Activated naive CD4-positive, alpha-beta T cell treated with Interleukin-2 at 50 U/mL for 16 hours (primary cell): ENCODE measurements around the gene FCN1.
"Not testable (repeated sequence)": the region's sequence is repeated elsewhere in the genome, so short reads cannot be mapped to it uniquely, and the experiment has no call there.

ENCODE experiments used
- DNase-seq: peaks from one replicate; pipeline ENCODE4 v3.0.0-alpha.2; 2020

FCN1 gene

GRCh38 chr9:134870746-134871662 lies 46.7 kb downstream of the FCN1 start:
- DNase-seq: no peak

DNA sequence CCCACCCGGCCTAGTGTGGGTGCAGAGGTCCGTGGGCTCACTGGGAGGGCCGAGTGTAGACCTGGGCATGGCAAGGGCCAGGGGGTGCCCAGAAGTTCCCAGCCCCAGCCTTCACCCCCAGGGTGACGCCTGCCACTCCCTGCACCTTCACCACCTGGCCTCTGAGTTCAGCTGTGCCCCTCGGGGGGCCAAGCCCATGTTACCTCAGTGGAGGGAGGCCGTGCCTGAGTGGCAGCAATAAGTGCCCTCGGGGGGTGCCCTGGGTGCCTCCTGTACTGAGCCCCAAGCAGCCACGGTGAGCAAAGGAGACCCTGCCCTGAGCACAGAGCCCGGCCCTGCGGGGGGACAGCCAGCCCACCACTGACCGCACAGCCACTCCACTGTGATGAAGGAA lies 47.4 kb downstream of the FCN1 start:
- no peak for DNase-seq

DNA sequence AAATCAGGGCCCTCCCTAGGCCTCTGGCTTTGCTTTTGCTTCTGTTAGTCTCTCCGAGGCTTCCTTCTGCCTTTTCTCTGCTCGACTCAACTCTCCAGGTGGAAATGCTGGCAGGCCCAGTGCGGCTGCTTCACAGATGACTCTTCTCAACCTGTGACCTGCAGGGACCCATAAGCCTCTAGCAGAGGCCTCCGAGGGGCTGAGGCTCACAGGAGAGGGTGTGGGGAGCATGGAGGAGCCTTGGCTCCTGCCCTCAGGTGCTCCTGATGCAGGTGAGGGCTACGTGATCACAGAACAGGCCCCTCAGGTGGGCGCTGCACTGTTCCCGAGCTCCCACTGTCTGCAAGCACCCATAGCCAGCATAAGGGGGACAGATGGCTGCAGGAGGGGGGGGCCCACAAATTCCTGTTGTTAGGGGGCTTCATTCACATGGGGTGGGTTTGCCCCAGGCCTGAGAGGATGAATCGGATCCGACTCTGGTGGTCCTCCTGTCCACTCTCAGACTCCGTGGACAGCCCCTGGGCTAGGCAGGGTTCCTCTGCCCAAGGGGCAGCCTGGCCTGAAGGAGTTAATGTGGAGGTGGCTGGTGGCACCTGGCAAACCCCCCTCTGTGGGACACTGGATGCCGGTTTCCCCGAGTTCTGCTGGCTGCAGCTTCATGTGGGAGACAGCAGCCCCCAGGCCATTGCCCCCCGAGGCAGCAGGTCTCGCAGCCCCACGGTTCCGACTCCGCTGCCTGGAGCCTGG lies 48.0 kb downstream of the FCN1 start:
- no peak for DNase-seq

DNA sequence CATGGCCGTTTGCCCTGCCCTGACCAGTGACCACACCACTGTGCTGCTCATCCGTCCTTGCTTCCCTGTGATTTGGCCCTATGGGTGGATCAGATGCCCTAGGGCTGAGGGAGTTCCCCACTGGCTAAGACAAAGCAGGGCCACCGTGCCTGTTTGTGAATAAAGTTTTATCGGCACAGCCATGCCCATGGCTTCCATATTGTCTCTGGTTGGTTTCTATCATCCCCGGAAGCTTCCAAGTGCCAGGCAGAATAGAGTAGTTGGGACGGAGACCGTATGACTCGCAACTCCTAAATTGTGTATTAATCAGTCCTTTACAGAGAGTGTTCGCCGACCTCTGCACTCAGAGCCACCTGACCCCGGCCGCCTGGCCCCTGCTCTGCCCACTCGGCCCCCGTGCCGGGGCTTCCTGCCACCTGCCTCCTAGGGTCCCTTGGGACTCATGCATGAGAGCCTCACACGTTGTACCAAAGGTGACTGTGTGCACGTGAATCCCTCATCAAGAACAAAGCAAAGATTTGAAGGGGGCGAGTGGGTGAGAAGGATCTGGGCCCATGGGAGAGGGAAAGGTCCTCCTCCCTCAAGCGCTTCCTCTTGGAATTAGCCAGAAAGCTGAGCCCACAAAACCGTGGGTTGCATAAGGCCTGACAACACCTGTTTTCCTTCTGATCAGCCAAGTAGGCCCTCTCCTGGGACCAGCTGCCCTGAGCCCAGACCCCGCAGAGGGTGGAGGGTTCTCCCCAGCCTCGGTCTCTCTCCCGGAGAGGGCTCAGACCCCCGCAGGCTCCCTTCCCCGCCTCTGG lies 48.8 kb downstream of the FCN1 start:
- no peak for DNase-seq

GRCh38 chr9:134867917-134868750 lies 49.6 kb downstream of the FCN1 start:
- no peak for DNase-seq

DNA sequence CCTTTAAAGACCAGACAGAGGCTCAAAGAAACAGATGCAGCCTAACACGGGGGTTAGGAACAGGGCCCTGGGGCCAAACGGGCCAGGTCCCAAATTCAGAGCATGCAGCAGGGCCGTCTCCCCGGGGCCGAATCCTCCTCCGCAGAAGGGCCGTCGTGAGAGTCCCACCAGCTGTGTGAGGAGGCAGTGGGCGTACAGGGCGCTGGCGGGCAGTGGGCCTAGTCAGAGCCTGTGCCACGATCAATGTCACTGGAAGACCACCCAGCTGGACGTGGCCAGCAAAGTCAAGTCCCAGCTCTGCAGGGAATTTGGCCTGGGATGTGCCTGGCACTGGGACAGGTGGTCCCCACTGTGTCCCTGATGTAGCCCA lies 52.9 kb downstream of the FCN1 start:
- no peak for DNase-seq

GRCh38 chr9:134863941-134864820 lies 53.5 kb downstream of the FCN1 start:
- DNase-seq: no peak

- DNase-seq: no peak
Observed at GRCh38 chr9:134863306-134863902, 54.3 kb downstream of the FCN1 start.

DNA sequence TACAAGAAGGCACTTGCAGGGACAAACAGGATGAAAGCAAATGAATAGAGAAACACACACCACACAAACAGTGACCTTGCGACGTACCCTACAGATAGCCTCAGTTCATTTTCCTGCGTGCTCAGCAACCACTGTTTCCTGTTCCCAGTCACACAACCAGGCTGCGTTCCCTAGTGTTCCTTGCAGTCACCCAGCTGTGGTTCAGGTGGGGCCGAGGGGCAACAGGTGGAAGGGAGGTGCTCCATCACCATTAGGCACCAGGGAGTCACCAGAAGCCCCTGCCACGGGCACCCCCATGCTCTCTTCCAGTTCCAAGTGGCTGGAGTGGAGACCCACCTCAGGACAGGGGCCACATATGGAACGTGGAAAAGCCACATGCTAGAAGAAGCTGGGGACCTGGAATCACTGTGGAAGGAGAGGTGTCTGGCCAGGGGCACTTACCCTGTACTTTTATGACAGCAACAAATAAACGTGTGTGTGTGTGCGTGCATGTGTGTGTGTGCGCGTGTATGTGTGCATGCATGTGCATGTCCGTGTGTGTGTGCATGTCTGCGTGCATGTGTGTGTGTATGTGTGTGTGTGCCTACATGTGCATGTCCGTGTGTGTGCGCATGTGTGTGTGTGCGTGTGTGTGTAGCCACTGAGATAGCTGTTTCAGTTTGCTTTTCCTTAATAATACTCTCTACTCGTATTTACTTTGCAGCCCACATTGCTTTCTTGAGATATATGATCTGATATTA lies 55.9 kb downstream of the FCN1 start:
- DNase-seq: no peak

- no peak for DNase-seq
Observed at GRCh38 chr9:134860510-134860909, 57.2 kb downstream of the FCN1 start.

- DNase-seq: peak; percentile 26
Observed at GRCh38 chr9:134858051-134858841, 59.5 kb downstream of the FCN1 start.

DNA sequence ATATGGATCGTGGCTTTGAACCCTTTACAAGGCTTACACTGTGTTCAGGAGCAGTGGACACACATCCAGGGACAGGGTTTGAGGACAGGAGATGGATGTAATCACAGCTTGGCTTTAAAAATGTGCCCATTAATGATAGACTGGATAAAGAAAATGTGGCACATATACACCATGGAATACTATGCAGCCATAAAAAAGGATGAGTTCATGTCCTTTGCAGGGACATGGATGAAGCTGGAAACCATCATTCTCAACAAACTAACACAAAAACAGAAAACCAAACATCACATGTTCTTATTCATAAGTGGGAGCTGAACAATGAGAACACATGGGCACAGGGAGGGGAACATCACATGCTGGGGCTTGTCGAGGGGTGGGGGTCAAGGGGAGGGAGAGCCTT lies 60.3 kb downstream of the FCN1 start:
- DNase-seq: not testable (repeated sequence)

- DNase-seq: no peak
Observed at GRCh38 chr9:134855900-134856377, 61.8 kb downstream of the FCN1 start.
